ENCODE measurements around the gene FOXB2. TPM values are rescaled to one million over a fixed set of nuclear protein-coding genes. Genes with fewer than 3 reads are reported as not detected.

FOXB2 gene
- total RNA-seq, 1 donor from 2014 or later: not detected

DNA sequence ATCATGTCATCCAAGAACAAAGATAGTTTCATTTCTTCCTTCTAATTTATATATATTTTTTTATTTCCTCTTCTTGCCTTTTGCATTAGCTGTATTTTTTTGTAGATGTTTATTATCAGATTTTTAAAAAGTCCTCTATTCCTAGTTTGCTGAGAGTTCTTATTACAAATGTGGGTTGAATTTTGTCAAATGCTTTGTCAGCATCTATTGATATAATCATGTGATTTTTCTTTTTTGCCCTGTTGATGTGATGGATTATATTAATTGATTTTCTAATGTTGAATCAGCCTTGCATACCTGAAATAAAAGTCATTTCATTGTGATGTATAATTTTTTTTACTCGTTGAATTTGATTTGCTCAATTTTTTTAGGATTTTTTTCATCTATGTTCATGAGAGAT is 46.9 kb downstream of the FOXB2 start:
- no peak for DNase-seq

Small RNA genes within 50 kb of the gene (small RNA-seq; reads per million reads assigned to genes)
- not detected for gene ATP5MFP3 (ENCODE audit: low replicate concordance)

Other genes starting within 250 kb of the FOXB2 start
- 26.3 TPM for gene PRUNE2, start 113.5 kb upstream of the FOXB2 start, total RNA-seq
- gene VPS13A, start 157.9 kb downstream of the FOXB2 start, total RNA-seq: 68.7 TPM

Measured in tongue (tissue), 3 donors.